ENCODE data around the gene WFDC9. TPM values are rescaled to one million over a fixed set of nuclear protein-coding genes. Genes with fewer than 3 reads are reported as not detected.

The WFDC9 gene
- total and polyA plus RNA-seq, 2 of the 8 experiments (the other 6 are each of a cell fraction or from before 2014, with no cell fraction given), result not detected

DNA sequence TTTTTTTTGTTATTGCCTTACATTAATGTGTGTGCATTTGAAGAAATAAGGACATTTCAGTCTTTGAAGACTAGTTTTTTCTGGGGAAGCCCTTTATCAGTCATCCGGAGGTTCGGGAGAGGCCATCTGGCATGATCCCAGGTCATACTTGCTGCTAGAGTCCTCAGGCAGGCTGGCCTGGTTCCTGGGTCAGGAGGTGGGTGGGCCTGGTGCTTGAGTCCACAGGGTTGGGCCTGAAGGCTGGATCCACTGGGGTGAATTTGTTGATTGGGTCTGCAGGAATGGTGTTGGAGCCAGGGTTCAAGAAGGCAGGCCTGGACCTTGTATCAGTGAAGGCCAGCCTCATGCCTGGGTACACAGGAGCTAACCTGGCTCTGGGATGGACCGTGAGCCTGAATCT lies 15.8 kb upstream of the WFDC9 start:
- 94% methylated on average over 3 of the region's 3 CpGs; no CpG with 5 or more reads in 1 of the 2 experiments for WGBS, 2 experiments (ENCODE audit: extremely low coverage in 1 of 2, insufficient coverage in 1 of 2, insufficient read length in 1 of 2, insufficient replicate concordance in 2 of 2, low coverage in 1 of 2, low lambda C conversion rate in 2 of 2, missing lambda C conversion rate in 1 of 2)
- Histone ChIP-seq H3K79me1 (ENCODE audit: low read depth, low read length) (no peaks in the 10 kb centered on the region), H3K36me3 (ENCODE audit: control insufficient read depth in 2 of 4, insufficient read depth in 4 of 4, low read length in 3 of 4) (no peaks in the 10 kb centered on the region), H3K4ac (replicated peaks; ENCODE audit: insufficient read length, low read depth, low read length) (no peak overlapping the region), H3K18ac (ENCODE audit: extremely low read depth, low read length) (no peak overlapping the region), H2AFZ (ENCODE audit: low read length) (no peak overlapping the region), H3K9ac (replicated peaks in 1 of 4; ENCODE audit: extremely low read depth in 1 of 4, low read depth in 3 of 4, low read length in 3 of 4) (no peak overlapping the region), H3K4me3 (ENCODE audit: extremely low read depth in 1 of 4, insufficient read depth in 2 of 4, low read depth in 3 of 4, low read length in 4 of 4) (no peak overlapping the region), H4K8ac (ENCODE audit: extremely low read depth, insufficient read depth, low read length) (no peak overlapping the region), H4K20me1 (replicated peaks in 1 of 2; ENCODE audit: control insufficient read depth in 1 of 2, insufficient read depth in 2 of 2, low read length in 2 of 2) (no peaks in the 10 kb centered on the region), H2BK20ac (ENCODE audit: low read length) (no peak overlapping the region), H3K27me3 (replicated peaks in 1 of 4; ENCODE audit: control insufficient read depth in 3 of 4, extremely low read depth in 1 of 4, insufficient read depth in 3 of 4, low read length in 3 of 4) (no peaks in the 10 kb centered on the region), H3K9me3 (ENCODE audit: insufficient read depth in 2 of 2, low read depth in 1 of 2, low read length in 1 of 2) (peaks cover 20% of the 10 kb centered on the region in 2 experiments), H2BK120ac (replicated peaks; ENCODE audit: low read depth, low read length) (no peak overlapping the region), H3K4me1 (replicated peaks in 1 of 4; ENCODE audit: control insufficient read depth in 3 of 4, insufficient read depth in 4 of 4, low read length in 3 of 4) (peaks cover 0 to 4% (median 0%) of the 10 kb centered on the region in 4 experiments; a peak in 1 of 7 replicates), H2BK5ac (ENCODE audit: low read depth, low read length) (no peak overlapping the region), H3K79me2 (ENCODE audit: control insufficient read depth in 1 of 2, insufficient read depth in 2 of 2, low read length in 2 of 2) (no peaks in the 10 kb centered on the region), H2BK15ac (ENCODE audit: low read length) (no peak overlapping the region), H2BK12ac (ENCODE audit: low read depth, low read length) (no peak overlapping the region), H2AK5ac (ENCODE audit: low read depth, low read length) (no peak overlapping the region), H3K23ac (ENCODE audit: insufficient read length) (no peak overlapping the region), H4K5ac (ENCODE audit: insufficient read length, low read depth, low read length) (no peak overlapping the region), H3K23me2 (ENCODE audit: low read depth, low read length) (no peaks in the 10 kb centered on the region), H3K14ac (ENCODE audit: insufficient read length) (no peak overlapping the region), H3K4me2 (ENCODE audit: insufficient read depth in 1 of 2, low read depth in 2 of 2, low read length in 2 of 2) (no peak overlapping the region), H4K91ac (replicated peaks; ENCODE audit: insufficient read length, low read length) (no peak overlapping the region), H3K27ac (ENCODE audit: low read depth, low read length) (no peak overlapping the region), H3K56ac (replicated peaks; ENCODE audit: insufficient read length, low read depth, low read length) (no peak overlapping the region)
- ChIA-PET POLR2A (ENCODE audit: partially characterized antibody) (no interaction called here), CTCF (ENCODE audit: partially characterized antibody) (no interaction called here)
- no peak for FAIRE-seq
- TF ChIP-seq ZNF274 (IDR thresholded peaks at IDR 0.05; ENCODE audit: borderline replicate concordance, extremely low read depth, low read length), result no peak
- no peak for TF ChIP-seq GTF2F1 (IDR thresholded peaks at IDR 0.05; ENCODE audit: borderline replicate concordance, low read depth, low read length)
- TF ChIP-seq RBBP5 (IDR thresholded peaks at IDR 0.05; ENCODE audit: borderline replicate concordance, low read depth, low read length), result no peak
- TF ChIP-seq SRF (IDR thresholded peaks at IDR 0.05; ENCODE audit: low read depth, low read length), result no peak
- no peak for TF ChIP-seq BCL11A (IDR thresholded peaks at IDR 0.05; ENCODE audit: low read depth in 2 of 2, low read length in 2 of 2)
- TF ChIP-seq TEAD4 (IDR thresholded peaks at IDR 0.05; ENCODE audit: low read depth, low read length), result no peak
- TF ChIP-seq, protein P1, sequence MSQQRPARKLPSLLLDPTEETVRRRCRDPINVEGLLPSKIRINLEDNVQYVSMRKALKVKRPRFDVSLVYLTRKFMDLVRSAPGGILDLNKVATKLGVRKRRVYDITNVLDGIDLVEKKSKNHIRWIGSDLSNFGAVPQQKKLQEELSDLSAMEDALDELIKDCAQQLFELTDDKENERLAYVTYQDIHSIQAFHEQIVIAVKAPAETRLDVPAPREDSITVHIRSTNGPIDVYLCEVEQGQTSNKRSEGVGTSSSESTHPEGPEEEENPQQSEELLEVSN (IDR thresholded peaks at IDR 0.05), result no peak
- no peak for TF ChIP-seq CREB1 (IDR thresholded peaks at IDR 0.05)
- TF ChIP-seq SP4 (IDR thresholded peaks at IDR 0.05; ENCODE audit: low read length), result no peak
- no peak for TF ChIP-seq JUN (IDR thresholded peaks at IDR 0.05; ENCODE audit: low read depth, low read length)
- no peak for TF ChIP-seq NRF1 (IDR thresholded peaks at IDR 0.05; ENCODE audit: low read depth, low read length)
- no peak for TF ChIP-seq RNF2 (IDR thresholded peaks at IDR 0.05; ENCODE audit: borderline replicate concordance, low read depth, low read length, missing control alignments, poor library complexity, severe bottlenecking)
- TF ChIP-seq CBX5 (IDR thresholded peaks at IDR 0.05; ENCODE audit: low read depth, low read length), result no peak
- no peak for TF ChIP-seq TAF1 (IDR thresholded peaks at IDR 0.05; ENCODE audit: low read depth, low read length)
- no peak for DNase-seq (ENCODE audit: low read depth in 1 of 2, low spot score in 2 of 2)
